Mucosa of stomach (tissue), 1 donor: ENCODE measurements around the gene MOB3B.
"Not testable (repeated sequence)": the region's sequence is repeated elsewhere in the genome, so short reads cannot be mapped to it uniquely, and the experiment has no call there.

ENCODE experiments used
- H3K27me3 ChIP-seq: one replicate; pipeline ENCODE4 v1.7.0; 2013; ENCODE audit warnings: mild to moderate bottlenecking, low read length; ENCODE audit not compliant: control insufficient read depth, insufficient read depth
- H3K36me3 ChIP-seq: one replicate; pipeline ENCODE4 v1.7.0; 2013; ENCODE audit warnings: low read length; ENCODE audit not compliant: control insufficient read depth, insufficient read depth
- H3K4me1 ChIP-seq: one replicate; pipeline ENCODE4 v1.7.0; 2013; ENCODE audit warnings: mild to moderate bottlenecking, low read length; ENCODE audit not compliant: control insufficient read depth, insufficient read depth
- H3K4me3 ChIP-seq: one replicate; pipeline ENCODE4 v1.7.0; 2013; ENCODE audit warnings: low read length
- H3K9ac ChIP-seq: one replicate; pipeline ENCODE4 v1.7.0; 2013; ENCODE audit warnings: mild to moderate bottlenecking, low read length, moderate library complexity
- H3K9me3 ChIP-seq: one replicate; pipeline ENCODE4 v1.7.0; 2013; ENCODE audit warnings: mild to moderate bottlenecking, low read length, moderate library complexity; ENCODE audit not compliant: control insufficient read depth
- donor health status: Pancreatic carcinoma.

MOB3B gene

GRCh38 chr9:27448356-27448755 is 81.3 kb downstream of the MOB3B start:
- H3K4me1 ChIP-seq, H3K4me3 ChIP-seq, H3K36me3 ChIP-seq, H3K9ac ChIP-seq, H3K27me3 ChIP-seq, H3K9me3 ChIP-seq: not testable (repeated sequence)

GRCh38 chr9:27447031-27447683 is 82.5 kb downstream of the MOB3B start:
- H3K36me3 ChIP-seq, result no peaks in the 10 kb centered on the region
- H3K9ac ChIP-seq, result no peak overlapping the region
- H3K9me3 ChIP-seq, result no peaks in the 10 kb centered on the region
- H3K27me3 ChIP-seq, result no peaks in the 10 kb centered on the region
- peaks cover 4% of the 10 kb centered on the region for H3K4me1 ChIP-seq
- H3K4me3 ChIP-seq, result no peak overlapping the region

GRCh38 chr9:27445688-27446087 is 83.9 kb downstream of the MOB3B start:
- Histone ChIP-seq H3K9me3 (no peaks in the 10 kb centered on the region), H3K36me3 (no peaks in the 10 kb centered on the region), H3K27me3 (no peaks in the 10 kb centered on the region), H3K4me3 (no peak overlapping the region), H3K4me1 (peaks cover 11% of the 10 kb centered on the region), H3K9ac (no peak overlapping the region)

GRCh38 chr9:27445057-27445595 is 84.5 kb downstream of the MOB3B start:
- H3K9ac ChIP-seq, result no peak overlapping the region
- no peaks in the 10 kb centered on the region for H3K9me3 ChIP-seq
- no peaks in the 10 kb centered on the region for H3K27me3 ChIP-seq
- peaks cover 11% of the 10 kb centered on the region for H3K4me1 ChIP-seq
- no peak overlapping the region for H3K4me3 ChIP-seq
- no peaks in the 10 kb centered on the region for H3K36me3 ChIP-seq

- Histone ChIP-seq H3K9me3 (no peaks in the 10 kb centered on the region), H3K27me3 (no peaks in the 10 kb centered on the region), H3K9ac (no peak overlapping the region), H3K36me3 (no peaks in the 10 kb centered on the region), H3K4me1 (peaks cover 22% of the 10 kb centered on the region), H3K4me3 (no peak overlapping the region)
Observed at GRCh38 chr9:27442464-27442863, 87.2 kb downstream of the MOB3B start.

- peaks cover 29% of the 10 kb centered on the region for H3K4me1 ChIP-seq
- no peaks in the 10 kb centered on the region for H3K9me3 ChIP-seq
- H3K4me3 ChIP-seq, result no peak overlapping the region
- H3K36me3 ChIP-seq, result no peaks in the 10 kb centered on the region
- no peaks in the 10 kb centered on the region for H3K27me3 ChIP-seq
- no peak overlapping the region for H3K9ac ChIP-seq
Observed at GRCh38 chr9:27441741-27442070, 87.9 kb downstream of the MOB3B start.

GRCh38 chr9:27440888-27441740 is 88.5 kb downstream of the MOB3B start:
- no peaks in the 10 kb centered on the region for H3K36me3 ChIP-seq
- H3K9me3 ChIP-seq, result no peaks in the 10 kb centered on the region
- no peaks in the 10 kb centered on the region for H3K27me3 ChIP-seq
- H3K9ac ChIP-seq, result no peak overlapping the region
- no peak overlapping the region for H3K4me3 ChIP-seq
- peaks cover 33% of the 10 kb centered on the region for H3K4me1 ChIP-seq

- Histone ChIP-seq H3K36me3 (no peaks in the 10 kb centered on the region), H3K4me3 (no peak overlapping the region), H3K9ac (no peak overlapping the region), H3K27me3 (no peaks in the 10 kb centered on the region), H3K4me1 (peaks cover 40% of the 10 kb centered on the region), H3K9me3 (no peaks in the 10 kb centered on the region)
Observed at GRCh38 chr9:27438522-27438921, 91.1 kb downstream of the MOB3B start.

- Histone ChIP-seq H3K36me3 (no peaks in the 10 kb centered on the region), H3K4me1 (peaks cover 43% of the 10 kb centered on the region), H3K9ac (no peak overlapping the region), H3K4me3 (no peak overlapping the region), H3K27me3 (no peaks in the 10 kb centered on the region), H3K9me3 (no peaks in the 10 kb centered on the region)
Observed at GRCh38 chr9:27437652-27438373, 91.8 kb downstream of the MOB3B start.

GRCh38 chr9:27436234-27436633 is 93.4 kb downstream of the MOB3B start:
- Histone ChIP-seq H3K4me1 (peaks cover 35% of the 10 kb centered on the region), H3K27me3 (no peaks in the 10 kb centered on the region), H3K9me3 (no peaks in the 10 kb centered on the region), H3K9ac (no peak overlapping the region), H3K36me3 (no peaks in the 10 kb centered on the region), H3K4me3 (no peak overlapping the region)

- no peaks in the 10 kb centered on the region for H3K27me3 ChIP-seq
- H3K4me3 ChIP-seq, result no peak overlapping the region
- H3K4me1 ChIP-seq, result peaks cover 41% of the 10 kb centered on the region
Observed at GRCh38 chr9:27433631-27434325, 95.8 kb downstream of the MOB3B start.

More at GRCh38 chr9:27433631-27434325, 95.8 kb downstream of the MOB3B start:
- Histone ChIP-seq H3K36me3 (no peaks in the 10 kb centered on the region), H3K9ac (no peak overlapping the region), H3K9me3 (no peaks in the 10 kb centered on the region)
